ENCODE measurements around the gene MAOA.

DNA sequence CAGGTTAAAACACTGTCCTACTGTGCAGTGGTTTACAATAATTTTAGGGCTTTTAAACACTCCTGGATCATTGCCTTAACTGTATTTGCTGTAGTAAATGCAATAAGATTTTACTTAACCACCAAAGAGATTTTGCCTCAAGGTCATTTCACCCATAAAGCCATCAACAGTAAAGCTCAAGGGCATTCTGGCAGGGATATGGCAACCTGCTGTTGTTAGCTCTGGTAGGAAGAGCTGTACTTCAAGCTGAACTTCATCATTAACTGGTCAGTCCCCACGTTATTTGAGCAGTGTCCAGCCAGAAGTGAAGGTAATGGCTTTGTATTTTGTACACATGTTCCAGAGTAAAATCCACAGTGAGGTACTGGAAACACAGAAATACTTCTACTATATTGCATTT is 26.9 kb upstream of the MAOA start:
- TF ChIP-seq CTCF (IDR thresholded peaks at IDR 0.05), result no peak
- no peak for TF ChIP-seq POLR2A (IDR thresholded peaks at IDR 0.05; ENCODE audit: low read depth)
- TF ChIP-seq EP300 (IDR thresholded peaks at IDR 0.05), result no peak

All from esophagus muscularis mucosa (tissue), 4 donors.